ENCODE results near the gene ZBED3.

DNA sequence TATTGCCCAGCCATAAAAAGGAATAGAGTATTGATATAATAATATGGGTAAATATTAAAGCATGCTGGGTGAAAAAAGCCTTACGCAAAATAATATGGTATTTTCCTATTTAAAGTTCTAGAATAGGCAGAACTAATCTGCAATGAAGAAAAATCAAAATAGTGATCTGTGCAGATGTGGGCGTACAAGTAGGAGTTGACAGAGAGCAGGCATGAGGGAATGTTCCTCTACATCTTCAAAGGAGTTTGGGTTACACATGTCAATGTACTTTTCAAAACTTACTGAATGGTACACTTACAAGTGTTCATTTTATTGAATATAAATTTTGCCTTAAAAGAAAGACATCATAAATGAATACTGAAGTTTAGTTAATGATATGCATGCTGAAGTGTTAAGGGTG lies 33.0 kb upstream of the ZBED3 start:
- TF ChIP-seq, protein P1, sequence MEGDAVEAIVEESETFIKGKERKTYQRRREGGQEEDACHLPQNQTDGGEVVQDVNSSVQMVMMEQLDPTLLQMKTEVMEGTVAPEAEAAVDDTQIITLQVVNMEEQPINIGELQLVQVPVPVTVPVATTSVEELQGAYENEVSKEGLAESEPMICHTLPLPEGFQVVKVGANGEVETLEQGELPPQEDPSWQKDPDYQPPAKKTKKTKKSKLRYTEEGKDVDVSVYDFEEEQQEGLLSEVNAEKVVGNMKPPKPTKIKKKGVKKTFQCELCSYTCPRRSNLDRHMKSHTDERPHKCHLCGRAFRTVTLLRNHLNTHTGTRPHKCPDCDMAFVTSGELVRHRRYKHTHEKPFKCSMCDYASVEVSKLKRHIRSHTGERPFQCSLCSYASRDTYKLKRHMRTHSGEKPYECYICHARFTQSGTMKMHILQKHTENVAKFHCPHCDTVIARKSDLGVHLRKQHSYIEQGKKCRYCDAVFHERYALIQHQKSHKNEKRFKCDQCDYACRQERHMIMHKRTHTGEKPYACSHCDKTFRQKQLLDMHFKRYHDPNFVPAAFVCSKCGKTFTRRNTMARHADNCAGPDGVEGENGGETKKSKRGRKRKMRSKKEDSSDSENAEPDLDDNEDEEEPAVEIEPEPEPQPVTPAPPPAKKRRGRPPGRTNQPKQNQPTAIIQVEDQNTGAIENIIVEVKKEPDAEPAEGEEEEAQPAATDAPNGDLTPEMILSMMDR (IDR thresholded peaks at IDR 0.05) = no peak
- no peak for TF ChIP-seq POLR2A (IDR thresholded peaks at IDR 0.05)
